ENCODE data around the gene SARDH.

Gene SARDH

DNA sequence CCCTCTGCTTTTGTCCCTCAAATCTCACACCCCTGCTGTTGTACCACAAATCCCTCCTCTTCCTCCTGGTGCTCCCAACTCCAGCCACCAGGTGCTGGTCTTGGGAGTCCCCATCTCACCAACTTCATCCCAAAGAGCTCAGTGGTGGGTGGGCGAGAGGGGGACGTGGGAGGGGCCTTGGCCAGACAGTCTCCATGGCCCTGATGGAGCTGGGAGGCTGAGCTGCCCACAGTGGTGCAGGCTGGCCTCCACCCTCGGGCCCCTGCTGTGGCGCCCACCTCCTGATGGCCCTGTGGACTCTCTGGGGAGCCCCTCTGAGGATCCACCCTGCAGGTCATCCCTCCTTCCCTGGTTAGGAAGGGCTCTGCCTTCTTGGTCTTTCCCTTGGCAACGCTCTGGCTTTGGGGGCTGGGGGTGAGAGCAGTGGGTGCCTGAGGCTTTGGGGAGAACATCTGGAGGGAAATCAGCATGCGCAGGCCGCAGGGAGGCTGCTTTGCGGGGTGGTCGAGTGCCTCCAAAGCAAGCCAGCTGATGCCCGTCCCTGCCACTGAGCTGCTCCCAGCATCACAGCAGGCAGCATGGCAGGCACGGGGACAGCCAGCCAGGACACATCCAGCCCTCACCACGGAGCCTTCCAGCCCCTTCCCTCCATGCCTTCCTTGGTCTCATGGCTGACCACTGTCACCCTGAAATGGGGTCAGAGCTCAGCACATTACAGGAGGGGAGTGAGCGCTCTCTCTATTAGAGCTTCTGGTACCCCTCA is 121.3 kb downstream of the SARDH start:
- DNase-seq, result no peak

DNA sequence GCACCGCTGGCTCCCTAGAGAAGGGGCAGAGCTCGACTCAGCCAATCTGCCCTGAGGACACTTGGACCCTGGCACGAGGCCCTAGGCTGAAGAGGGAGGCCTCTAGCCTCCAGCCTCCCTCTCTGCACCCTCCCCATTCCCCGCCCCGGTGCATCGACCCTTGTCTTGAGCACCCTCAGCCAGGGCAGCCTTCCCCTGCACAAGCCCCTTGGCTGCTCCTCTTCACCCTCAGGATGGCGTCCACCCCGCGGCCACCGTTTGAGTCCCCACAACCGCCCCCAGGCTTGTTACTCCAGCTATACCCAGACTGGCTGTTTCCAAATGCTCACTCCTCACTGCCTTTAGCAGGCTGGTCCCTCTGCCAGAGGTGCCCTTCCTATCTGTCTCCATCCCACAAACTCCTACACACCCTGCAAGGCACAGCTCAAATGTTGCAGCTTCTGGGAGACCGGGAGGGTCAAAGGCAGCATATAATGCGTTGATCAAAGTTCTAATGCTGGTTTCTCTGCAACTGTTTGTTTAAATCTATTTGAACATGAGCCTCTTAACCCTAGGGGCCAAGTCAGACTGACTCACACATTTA is 122.5 kb downstream of the SARDH start:
- DNase-seq, result no peak

DNA sequence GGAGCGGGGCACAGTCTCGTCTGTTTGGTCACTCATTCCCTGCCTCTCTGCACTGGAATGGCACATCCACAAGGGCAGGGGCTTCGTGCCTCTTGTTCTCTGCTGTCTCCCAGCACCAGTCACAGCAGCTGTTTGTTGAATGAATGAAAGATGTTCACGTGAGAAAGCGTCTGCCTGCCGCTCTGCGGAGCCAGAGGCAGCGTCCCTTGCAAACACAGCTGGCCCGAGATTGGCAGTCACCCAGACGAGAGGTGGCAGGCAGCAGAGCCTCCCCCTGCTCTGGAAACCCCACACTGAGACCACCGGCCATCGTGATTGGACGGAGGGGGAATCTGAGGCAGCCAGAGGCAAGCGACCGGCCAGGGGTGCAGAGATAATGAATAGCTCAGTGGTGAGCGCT is 123.0 kb downstream of the SARDH start:
- DNase-seq, result no peak

DNA sequence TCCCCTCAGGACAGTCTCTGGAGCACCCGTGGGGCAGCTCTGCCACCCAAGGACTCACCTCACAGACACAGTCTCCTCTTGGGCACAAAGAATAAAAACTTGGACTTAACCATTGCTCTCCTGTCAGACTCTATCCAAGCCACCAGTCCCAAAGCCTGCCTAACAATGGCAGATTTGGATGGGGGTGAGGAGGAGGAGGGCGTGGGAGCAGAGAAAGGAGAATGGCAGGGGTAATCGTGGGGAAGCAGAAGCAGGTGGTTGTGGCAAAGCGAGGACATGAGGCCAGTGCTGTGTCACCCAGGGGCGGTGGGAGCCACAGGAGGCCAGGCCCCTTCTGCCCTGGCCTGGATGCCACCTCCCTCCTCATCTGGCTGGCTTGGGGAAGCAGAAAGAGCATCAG is 123.5 kb downstream of the SARDH start:
- no peak for DNase-seq

DNA sequence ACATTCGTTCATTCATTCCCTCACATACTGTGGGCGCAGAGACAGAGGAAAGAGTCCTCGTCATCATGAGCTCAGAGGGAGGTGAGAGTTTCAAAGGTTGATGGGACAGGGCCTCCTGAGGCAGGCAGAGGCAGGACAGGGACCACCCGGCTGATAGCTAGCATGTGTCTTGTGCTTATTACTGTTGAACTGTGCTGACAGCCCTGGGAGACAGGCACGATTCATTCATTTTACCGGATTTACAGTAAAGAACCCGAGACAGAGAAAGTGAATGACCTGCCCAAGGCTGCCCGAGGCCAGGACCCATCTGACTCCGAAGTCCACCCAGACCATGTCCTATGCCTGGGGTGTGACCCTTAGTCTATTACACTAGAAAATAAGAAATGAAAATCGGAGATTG is 124.1 kb downstream of the SARDH start:
- DNase-seq, result no peak
